ENCODE measurements around the gene C1S.

DNA sequence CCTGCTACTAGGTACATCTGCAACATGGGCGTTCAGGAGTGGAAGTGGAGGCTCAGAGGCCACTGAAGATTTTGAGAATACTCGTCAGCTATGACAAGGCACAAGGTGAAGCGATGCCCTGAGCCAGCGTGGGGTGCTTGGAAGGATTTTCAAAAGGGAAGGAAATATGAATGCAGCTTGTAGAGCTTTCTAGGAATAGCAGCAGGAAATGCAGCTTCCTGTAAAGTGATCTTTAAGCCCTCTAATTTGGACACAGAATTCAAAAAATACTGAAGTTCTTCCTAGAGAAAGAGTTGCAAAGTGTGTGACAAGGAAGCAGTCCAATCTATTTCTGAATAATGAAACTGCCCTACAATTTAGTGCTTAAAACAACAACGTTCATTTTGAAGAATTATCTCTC is 13.2 kb upstream of the C1S start:
- no peak for TF ChIP-seq POLR2A (IDR thresholded peaks at IDR 0.05; ENCODE audit: low read depth, low read length)
- TF ChIP-seq EZH2 (IDR thresholded peaks at IDR 0.05; ENCODE audit: borderline replicate concordance, low read depth, low read length, severe bottlenecking): no peak
- TF ChIP-seq, protein P1, sequence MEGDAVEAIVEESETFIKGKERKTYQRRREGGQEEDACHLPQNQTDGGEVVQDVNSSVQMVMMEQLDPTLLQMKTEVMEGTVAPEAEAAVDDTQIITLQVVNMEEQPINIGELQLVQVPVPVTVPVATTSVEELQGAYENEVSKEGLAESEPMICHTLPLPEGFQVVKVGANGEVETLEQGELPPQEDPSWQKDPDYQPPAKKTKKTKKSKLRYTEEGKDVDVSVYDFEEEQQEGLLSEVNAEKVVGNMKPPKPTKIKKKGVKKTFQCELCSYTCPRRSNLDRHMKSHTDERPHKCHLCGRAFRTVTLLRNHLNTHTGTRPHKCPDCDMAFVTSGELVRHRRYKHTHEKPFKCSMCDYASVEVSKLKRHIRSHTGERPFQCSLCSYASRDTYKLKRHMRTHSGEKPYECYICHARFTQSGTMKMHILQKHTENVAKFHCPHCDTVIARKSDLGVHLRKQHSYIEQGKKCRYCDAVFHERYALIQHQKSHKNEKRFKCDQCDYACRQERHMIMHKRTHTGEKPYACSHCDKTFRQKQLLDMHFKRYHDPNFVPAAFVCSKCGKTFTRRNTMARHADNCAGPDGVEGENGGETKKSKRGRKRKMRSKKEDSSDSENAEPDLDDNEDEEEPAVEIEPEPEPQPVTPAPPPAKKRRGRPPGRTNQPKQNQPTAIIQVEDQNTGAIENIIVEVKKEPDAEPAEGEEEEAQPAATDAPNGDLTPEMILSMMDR (IDR thresholded peaks at IDR 0.05; ENCODE audit: extremely low read depth in 1 of 2, insufficient read depth in 1 of 2, low read depth in 1 of 2, low read length in 2 of 2): no peak

All from endothelial cell of umbilical vein (primary cell).